NB4 (cell line): ENCODE results near the gene HMCN2.

ENCODE experiments used
- CTCF ChIP-seq: IDR thresholded peaks from one replicate; pipeline ENCODE4 v1.5.1; 2012; ENCODE audit warnings: low read depth, low read length
- MYC ChIP-seq: IDR thresholded peaks from 2 replicates; pipeline ENCODE4 v1.6.1; 2011; ENCODE audit warnings: low read depth, low read length
- POLR2A ChIP-seq: IDR thresholded peaks from 2 replicates; pipeline ENCODE4 v1.6.1; 2011; ENCODE audit warnings: mild to moderate bottlenecking; ENCODE audit not compliant: insufficient read length; ENCODE audit errors: extremely low read depth

- TF ChIP-seq CTCF (no peak), POLR2A (no peak), MYC (peak; percentile 91)
Observed at GRCh38 chr9:130426883-130427282, 161.3 kb downstream of the HMCN2 start.
